Stimulated activated CD8-positive, alpha-beta memory T cell treated with anti-CD3 and anti-CD28 coated beads, Interleukin-4, amount 100 ng/mL, for 48 hours (primary cell): ENCODE data around the gene NOC4L.
A peak's percentile ranks its signal among the peaks of the same experiment; 100 is the strongest.
"Not testable (repeated sequence)": the region's sequence is repeated elsewhere in the genome, so short reads cannot be mapped to it uniquely, and the experiment has no call there.

Experiments used
- DNase-seq: peaks from one replicate; pipeline ENCODE4 v3.0.0-alpha.2; 2020

Gene NOC4L

GRCh38 chr12:132186857-132187620, 42.8 kb downstream of the NOC4L start:
- peak; percentile 45 for DNase-seq

- no peak for DNase-seq
These were observed 43.6 kb downstream of the NOC4L start for GRCh38 chr12:132187646-132188450.

- DNase-seq = no peak
These were observed 44.2 kb downstream of the NOC4L start for GRCh38 chr12:132188451-132188901.

- DNase-seq = no peak
These were observed 44.7 kb downstream of the NOC4L start for GRCh38 chr12:132188916-132189325.

GRCh38 chr12:132189378-132190011, 45.2 kb downstream of the NOC4L start:
- DNase-seq = peak; percentile 94

- DNase-seq = no peak
These were observed 45.9 kb downstream of the NOC4L start for GRCh38 chr12:132190012-132190755.

- no peak for DNase-seq
These were observed 46.7 kb downstream of the NOC4L start for GRCh38 chr12:132190834-132191500.

- DNase-seq = no peak
These were observed 47.7 kb downstream of the NOC4L start for GRCh38 chr12:132191715-132192553.

- DNase-seq = peak; percentile 59
These were observed 49.8 kb downstream of the NOC4L start for GRCh38 chr12:132194056-132194455.

GRCh38 chr12:132194556-132194955, 50.3 kb downstream of the NOC4L start:
- no peak for DNase-seq

- DNase-seq = not testable (repeated sequence)
These were observed 51.0 kb downstream of the NOC4L start for GRCh38 chr12:132195242-132195641.

- no peak for DNase-seq
These were observed 52.0 kb downstream of the NOC4L start for GRCh38 chr12:132196038-132196872.

- DNase-seq = no peak
These were observed 52.7 kb downstream of the NOC4L start for GRCh38 chr12:132196873-132197390.

- no peak for DNase-seq
These were observed 53.5 kb downstream of the NOC4L start for GRCh38 chr12:132197581-132198354.

GRCh38 chr12:132199101-132199500, 54.8 kb downstream of the NOC4L start:
- DNase-seq = no peak

- no peak for DNase-seq
These were observed 55.5 kb downstream of the NOC4L start for GRCh38 chr12:132199526-132200319.

- DNase-seq = no peak
These were observed 56.5 kb downstream of the NOC4L start for GRCh38 chr12:132200800-132201199.

- DNase-seq = no peak
These were observed 57.3 kb downstream of the NOC4L start for GRCh38 chr12:132201391-132202120.
